D721Med (cell line): ENCODE measurements around the gene CCDC92.
"Not testable (repeated sequence)": the region's sequence is repeated elsewhere in the genome, so short reads cannot be mapped to it uniquely, and the experiment has no call there.

Experiments
- DNase-seq: peaks from one replicate; pipeline ENCODE4 v3.0.0; 2011; ENCODE audit warnings: low spot score; ENCODE audit not compliant: insufficient read length
- FAIRE-seq: peaks from 2 replicates; lab custom pipeline; 2011; peaks lifted over from hg19 to GRCh38; lab: Jason Lieb, UNC
- TF ChIP-seq, protein P1 (sequence below): IDR thresholded peaks from 2 replicates; pipeline ENCODE4 v1.5.1; 2012; ENCODE audit warnings: mild to moderate bottlenecking, control low read depth; ENCODE audit not compliant: insufficient read depth; ENCODE audit errors: missing control alignments

The CCDC92 gene

DNA sequence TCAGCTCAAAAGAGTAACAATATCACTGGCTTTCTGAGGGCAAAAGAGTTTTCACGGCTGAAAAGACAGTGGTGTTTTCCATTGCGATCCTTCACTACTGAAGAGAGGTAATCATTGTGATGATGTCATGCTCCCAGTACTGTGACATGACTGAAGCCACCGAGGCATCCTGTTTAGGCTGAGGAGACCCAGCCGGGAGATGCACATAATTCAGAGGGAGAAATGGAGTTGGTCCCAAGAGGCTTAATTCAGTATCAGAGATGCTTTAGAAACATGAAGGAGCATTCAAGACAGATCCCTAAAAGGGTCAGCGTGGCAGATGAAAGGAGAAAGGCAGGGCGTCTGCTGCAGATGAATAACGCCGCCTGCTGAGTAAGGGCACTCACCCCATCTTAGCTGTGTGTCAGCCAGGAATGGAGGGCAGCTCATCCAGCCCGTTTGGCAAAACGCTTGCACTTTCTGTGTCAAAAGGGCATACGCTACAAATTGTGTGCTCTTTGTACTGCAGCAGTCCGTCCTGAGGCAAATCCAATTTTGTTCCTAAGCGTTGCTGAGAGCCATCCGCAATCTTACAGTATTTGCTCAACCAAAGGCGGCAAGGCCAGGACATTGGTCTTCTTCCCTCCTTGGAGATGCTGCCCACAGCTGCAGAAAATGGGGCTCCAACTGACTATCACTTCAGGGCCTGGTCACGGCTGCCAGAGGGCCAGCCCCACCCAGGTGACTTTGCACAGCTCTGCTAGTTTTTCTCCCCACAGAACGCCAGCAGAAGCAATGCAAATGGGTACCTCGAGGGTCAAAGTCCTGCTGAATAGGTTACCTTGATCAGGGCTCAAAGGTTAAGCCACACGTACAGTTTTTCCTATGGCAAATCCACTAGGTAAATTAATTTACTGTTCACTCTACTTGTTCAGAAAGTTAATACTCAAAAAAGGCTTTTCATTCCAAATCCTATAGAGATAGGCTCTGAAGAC lies 23.5 kb downstream of the CCDC92 start:
- no peak for DNase-seq
- TF ChIP-seq, protein P1, sequence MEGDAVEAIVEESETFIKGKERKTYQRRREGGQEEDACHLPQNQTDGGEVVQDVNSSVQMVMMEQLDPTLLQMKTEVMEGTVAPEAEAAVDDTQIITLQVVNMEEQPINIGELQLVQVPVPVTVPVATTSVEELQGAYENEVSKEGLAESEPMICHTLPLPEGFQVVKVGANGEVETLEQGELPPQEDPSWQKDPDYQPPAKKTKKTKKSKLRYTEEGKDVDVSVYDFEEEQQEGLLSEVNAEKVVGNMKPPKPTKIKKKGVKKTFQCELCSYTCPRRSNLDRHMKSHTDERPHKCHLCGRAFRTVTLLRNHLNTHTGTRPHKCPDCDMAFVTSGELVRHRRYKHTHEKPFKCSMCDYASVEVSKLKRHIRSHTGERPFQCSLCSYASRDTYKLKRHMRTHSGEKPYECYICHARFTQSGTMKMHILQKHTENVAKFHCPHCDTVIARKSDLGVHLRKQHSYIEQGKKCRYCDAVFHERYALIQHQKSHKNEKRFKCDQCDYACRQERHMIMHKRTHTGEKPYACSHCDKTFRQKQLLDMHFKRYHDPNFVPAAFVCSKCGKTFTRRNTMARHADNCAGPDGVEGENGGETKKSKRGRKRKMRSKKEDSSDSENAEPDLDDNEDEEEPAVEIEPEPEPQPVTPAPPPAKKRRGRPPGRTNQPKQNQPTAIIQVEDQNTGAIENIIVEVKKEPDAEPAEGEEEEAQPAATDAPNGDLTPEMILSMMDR: no peak
- no peak for FAIRE-seq

GRCh38 chr12:123948401-123948795 lies 24.2 kb downstream of the CCDC92 start:
- TF ChIP-seq, protein P1: no peak
- no peak for FAIRE-seq
- no peak for DNase-seq

DNA sequence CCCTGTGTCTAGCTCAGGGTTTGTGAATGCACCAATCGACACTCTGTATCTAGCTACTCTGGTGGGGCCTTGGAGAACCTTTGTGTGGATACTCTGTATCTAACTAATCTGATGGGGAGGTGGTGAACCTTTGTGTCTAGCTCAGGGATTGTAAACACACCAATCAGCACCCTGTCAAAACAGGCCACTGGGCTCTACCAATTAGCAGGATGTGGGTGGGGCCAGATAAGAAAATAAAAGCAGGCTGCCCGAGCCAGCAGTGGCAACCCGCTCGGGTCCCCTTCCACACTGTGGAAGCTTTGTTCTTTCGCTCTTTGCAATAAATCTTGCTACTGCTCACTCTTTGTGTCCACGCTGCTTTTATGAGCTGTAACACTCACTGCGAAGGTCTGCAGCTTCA lies 25.1 kb downstream of the CCDC92 start:
- not testable (repeated sequence) for DNase-seq, FAIRE-seq

GRCh38 chr12:123946516-123947505 lies 25.8 kb downstream of the CCDC92 start:
- FAIRE-seq, DNase-seq: not testable (repeated sequence)

DNA sequence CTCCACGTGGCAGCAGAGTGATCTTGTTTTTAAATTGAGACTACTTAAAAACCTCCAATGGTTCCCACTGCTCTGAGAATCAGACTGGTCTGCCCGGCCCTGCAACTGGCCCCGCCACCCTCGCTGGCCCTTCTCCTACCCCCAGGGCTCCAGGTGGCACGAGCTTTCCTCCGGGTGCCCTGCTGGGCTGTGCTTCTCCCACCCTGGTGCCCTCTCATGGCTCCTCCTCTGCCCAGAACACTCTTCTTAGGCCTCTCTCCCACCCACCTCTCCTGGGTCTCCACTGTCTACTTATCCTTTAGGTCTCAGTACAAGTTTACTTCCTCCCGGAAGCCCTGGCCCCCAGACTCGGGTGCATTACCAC lies 26.5 kb downstream of the CCDC92 start:
- TF ChIP-seq, protein P1: no peak
- DNase-seq (no peak), FAIRE-seq (no peak)

DNA sequence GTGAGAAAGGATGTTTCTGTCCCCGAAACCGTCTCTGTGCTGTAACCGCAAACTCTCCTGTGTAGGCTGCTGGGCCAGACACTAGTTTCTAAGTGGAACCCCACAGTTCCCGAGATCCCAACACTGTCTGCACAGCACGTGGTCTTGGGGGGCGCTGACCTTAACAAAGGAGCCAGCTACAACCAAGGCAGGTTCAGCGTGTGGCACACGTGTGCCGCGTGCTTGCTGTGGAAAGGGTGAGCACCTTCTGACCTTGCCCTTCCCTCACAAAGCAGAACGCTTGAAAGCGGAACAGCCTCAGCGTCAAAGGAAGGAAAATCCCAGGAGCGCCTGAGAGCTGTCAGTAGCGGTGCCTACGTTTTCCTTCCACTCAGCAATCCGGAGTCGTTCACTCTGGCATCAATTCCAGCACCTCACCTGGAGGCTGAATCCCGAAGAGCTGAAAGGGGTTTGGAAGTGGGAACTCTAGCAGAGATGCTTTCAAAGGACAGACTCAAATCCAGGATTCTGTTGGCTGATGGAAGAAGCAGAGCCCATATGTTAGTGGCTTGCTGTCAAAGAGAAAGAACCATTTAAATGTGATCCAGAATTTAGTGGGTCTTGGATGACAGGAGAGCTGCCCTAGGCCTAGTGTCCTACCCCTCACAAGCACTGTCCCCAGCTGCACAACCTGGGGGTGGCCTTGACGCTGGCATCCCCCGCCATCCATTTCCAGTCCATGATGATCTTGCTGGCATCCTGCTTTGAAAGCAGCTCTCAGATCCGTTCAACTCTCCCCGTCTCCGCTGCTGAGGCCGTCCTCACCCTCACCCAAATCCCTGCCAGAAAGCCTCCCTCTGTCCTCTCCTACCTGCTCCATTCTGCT lies 27.1 kb downstream of the CCDC92 start:
- TF ChIP-seq, protein P1: no peak
- no peak for FAIRE-seq
- no peak for DNase-seq

DNA sequence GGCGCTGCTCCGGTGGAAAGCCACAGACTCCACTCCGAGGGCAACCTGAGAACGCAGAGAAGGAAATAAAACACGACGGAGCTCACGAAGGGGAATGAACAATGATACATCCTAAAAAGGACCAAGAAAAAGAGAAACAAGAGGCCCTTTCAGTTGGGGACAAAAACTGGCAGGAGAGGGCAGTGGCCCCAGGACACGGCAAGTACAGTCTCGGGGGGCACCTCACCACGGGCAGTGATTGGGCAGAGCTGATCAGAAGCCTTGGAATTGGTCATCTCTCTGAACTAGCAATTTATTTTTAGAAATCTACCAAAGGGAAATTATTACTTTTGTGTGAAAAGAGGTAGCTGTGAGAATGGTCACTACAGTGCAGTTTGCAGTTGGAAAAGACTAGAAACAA lies 27.9 kb downstream of the CCDC92 start:
- FAIRE-seq: no peak
- TF ChIP-seq, protein P1: no peak
- no peak for DNase-seq
